HG03025 (cell line): Measurements from ENCODE around the gene CDK18.
"Not testable (repeated sequence)": the region's sequence is repeated elsewhere in the genome, so short reads cannot be mapped to it uniquely, and the experiment has no call there.

Experiments used
- ATAC-seq: cut with Tn5 transposase; IDR thresholded peaks from one replicate; pipeline ENCODE4 v1.9.1; 2021; ENCODE audit warnings: mild to moderate bottlenecking, moderate library complexity; ENCODE audit not compliant: unreplicated experiment, low FRiP score

Gene CDK18

DNA sequence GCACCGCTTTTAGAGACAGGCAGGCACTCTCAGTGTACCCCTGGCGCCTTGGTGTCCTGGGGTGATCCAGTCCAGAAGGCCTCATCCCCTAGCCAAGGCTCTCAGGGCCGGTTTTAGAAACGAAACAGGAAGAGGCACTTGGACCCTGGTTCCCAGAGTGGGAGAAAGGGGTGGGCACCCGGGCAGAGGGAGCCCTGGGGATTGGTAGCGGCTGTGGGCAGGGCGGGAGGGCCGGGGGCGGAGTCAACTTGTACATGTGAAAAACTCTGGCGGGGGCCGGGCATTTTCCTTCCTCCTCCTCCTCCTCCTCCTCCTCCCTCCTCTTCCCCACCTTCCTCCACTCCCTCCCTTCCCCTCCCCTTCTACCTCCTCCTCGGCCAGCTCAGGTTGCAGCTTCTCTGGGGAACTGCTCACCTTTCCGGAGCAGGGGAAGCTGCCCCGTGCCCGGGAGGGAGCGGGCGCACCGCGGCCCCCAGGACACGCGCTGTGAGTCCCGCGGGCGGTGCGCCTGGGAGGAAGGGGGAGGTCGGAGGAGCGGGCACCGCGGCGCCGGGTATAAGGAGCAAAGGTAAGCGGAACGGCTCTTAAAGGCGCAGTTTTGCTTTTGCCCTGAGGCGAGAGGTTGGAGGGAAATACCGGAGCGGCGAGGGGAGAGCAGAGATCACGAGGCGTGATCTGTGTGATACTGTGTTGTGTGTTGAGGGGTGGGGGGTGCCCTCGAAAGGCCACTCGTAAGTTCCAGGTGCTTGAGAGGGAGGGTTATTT lies at the start of gene CDK18:
CDK18 (plus strand) TSS at position 359 of the 765 bp plus-strand sequence. CDS start 18,499 bp downstream, outside the sequence.
- no peak for ATAC-seq

- no peak for ATAC-seq
These were observed 49.5 kb upstream of the CDK18 start for GRCh38 chr1:205454903-205455335.

- ATAC-seq, result no peak
These were observed 48.7 kb upstream of the CDK18 start, which contains the start of gene BLACAT1 for GRCh38 chr1:205455581-205456382. Gene BLACAT1, minus strand, starts transcription at chr1:205456045.

GRCh38 chr1:205456383-205456867 lies 48.0 kb upstream of the CDK18 start:
- no peak for ATAC-seq

GRCh38 chr1:205456868-205457745 lies 47.4 kb upstream of the CDK18 start:
- no peak for ATAC-seq

DNA sequence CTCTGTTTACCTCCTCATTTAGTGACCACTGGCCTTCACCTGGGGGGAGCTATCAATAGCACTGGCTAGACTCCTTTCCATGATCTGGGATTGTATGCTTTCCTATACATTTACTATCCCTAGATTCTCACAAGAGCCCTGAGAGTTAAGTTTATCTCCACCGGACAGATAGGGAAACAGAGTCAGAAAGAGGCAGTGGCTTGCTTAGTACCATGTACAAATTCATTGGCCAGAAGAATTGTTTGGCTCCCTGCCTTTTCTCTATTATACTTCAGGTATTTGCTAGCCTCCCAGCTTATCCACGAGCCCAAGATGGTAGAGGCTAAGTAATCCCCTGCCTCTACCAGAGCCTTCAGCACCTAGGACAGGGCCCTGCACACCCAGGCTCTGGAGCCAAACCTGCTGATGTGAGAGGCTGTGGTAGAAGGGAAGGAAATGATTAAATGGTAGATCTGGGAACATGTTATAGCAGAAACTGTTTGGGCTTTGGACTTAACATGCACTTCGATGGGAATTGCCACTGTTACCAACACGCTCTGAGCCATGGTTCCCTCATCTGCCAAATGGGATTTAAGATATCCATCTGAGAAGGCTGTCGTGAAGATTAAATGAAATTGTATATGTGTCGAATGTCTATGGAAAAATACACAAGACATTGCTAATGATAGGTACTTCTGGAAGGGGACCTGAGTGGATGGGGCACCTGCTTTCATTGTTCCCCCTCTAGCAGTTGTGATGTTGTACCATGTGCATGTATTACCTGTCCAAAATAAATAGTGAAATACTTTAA lies 45.5 kb upstream of the CDK18 start:
- no peak for ATAC-seq

DNA sequence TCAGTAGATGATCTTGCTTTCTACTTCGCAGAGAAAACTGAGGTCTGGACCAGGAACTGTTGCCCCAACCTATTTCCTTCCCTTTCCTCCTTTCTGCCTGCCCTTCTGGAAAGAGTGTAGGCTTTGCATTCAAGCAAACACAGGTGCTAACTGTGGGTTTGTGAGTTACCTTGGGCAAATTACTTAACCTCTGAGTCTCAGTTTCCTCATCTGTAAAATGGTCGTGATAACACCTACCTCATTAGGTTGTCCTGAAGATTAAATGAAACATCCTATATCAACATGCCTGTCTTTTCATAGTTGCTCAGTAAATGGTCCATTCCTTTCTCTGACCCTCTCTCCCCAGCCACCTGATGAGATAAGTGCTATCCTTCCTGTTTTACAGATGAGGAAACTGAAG lies 39.1 kb upstream of the CDK18 start:
- ATAC-seq, result no peak

DNA sequence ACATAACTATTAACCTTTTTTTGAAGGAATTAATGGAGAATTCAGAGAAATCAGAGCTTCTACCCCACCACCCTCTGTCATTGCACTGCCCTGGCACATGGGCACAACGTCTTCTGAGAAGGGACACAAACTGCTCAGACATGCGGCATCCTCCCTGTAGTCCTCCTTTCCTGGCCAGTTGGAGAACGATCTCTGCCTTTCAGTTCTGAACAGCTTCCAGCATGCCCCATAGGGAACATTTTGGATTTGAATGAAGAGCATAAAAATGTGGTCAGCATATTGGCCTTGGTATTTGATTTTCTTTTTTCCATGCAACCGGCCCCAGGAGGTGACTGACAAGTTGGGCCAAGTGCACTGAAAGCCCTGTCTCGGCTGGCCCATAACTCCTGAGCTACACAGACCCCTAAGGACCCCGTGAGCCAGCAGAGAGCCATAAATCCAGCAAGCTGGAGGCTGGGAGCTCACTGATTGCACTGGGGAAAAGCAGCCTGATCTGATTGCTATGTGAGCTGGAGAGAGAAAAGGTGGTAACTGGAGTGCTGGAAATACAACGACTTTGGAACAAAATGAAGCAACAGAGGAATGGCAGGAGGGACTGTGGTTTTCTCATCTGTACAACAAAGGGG lies 37.8 kb upstream of the CDK18 start:
- no peak for ATAC-seq

DNA sequence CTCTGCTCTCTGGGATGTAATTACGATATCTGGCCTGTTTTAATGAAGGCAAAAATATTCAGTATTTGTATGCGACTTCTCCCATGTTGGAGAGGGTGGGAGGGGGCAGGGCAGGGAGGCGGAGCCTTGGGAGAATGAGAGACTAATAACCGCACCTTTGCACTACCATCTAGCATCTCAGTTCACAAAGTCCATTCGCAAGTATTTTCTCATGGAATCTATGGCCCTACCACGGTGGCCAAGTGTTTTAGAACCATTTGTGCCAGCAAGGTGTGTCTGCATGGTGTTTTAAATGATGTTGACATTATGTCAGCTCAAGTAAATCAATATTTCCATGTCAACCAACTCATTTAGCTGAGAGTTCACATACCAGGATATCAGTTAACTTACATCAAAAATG lies 34.3 kb upstream of the CDK18 start:
- no peak for ATAC-seq

DNA sequence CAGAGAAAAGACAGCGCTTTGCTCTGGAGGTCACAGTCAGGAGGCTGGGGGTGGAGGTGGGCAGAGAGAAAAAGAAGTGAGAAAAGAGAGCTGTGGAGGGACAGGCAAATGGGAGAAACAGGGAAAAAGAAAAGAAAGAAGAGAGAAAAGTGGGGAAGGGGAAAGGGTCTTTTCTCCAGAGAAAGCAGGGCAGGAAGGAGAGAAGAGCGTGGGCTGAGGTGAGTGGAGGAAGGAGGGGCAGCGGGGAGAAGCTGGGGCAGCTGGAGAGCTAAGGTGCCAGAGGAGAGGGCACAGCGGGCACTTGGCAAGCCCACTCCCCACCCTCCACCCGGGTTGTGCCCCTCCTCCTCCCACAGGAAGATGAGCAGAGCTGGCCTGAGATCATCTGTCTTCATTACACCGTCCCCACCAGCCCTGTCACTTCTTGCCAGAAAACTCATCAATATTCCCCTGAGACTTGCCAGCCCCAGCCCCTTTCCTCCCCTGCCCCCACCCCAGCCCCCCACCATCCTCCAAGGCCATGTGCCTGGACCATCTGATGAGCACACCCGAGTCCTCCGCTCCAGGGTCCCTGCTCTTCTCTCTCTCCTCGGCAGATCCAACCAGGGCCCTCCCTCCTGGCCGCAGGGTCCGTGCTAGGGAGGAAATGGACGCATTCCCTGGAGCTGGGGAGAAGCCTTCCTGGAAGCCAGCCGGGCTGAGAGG lies 31.6 kb upstream of the CDK18 start:
- ATAC-seq, result no peak

DNA sequence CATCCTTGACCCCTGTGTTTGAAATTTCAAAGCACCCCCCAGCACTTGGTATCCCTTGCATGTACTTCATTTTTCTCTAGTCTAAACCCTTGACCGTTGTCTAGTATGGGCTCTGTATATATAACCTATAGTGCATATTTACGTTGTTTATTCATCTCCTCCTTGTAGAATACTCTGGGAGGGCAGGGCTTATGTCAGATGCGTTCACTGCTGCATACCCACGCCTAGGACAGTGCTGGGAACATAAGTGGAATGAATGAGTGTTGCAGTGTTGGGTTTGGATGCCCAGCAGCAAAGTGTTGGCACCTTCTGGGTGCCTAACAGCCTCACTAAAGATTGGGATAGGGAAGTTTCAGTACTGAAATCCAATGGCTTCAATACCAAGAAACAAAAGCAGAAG lies 31.0 kb upstream of the CDK18 start:
- ATAC-seq, result no peak

DNA sequence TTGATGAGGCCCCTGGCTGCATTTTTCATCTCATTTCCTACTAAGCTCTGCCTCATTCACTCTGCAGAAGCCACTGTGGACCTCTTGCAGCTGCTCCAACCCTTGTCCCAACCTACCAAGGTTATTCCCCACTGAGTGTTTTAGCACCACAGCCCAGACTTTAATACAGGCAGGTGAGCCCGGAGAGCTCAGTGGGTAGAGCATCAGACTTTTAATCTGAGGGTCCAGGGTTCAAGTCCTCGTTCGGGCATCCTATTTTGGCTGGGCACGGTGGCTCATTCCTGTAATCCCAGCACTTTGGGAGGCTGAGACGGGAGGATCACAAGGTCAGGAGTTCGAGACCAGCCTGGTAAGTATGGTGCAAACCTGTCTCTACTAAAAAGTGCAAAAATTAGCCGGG lies 30.5 kb upstream of the CDK18 start:
- ATAC-seq, result no peak

- ATAC-seq, result no peak
These were observed 29.9 kb upstream of the CDK18 start for GRCh38 chr1:205474571-205474970.

DNA sequence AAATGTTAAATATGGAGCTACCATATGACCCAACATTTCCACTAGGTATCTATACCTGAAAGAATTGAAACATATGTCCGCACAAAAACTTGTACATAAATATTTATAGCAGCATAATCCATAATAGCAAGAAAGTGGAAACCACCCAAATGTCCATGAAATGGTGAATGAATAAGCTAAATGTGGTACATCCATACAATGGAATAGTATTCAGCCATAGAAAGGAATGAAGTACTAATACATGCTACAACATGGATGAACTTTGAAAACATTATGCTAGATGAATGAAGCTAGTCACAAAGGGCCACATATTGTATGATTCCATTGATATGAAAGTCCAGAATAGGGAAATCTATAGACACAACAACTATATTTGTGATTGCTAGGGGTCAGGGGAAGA lies 28.6 kb upstream of the CDK18 start:
- no peak for ATAC-seq

DNA sequence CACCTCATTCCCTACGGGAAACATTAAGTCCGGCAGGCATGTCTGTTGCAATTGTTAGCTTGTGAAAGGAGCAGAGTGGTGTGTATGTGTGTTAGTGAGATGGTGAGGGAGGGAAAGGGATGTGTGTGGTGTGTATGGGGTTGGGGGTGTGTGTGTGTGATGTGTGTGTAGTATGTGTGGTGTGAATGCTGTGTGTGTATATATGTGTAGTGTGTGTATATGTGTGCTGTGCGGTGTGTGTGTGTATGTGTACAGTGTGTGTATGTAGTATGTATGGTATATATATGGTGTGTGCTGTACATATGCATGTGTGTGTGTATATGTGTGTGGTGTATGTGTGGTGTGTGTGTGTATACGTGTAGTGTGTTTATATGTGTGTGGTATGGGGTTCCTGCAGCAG lies 27.8 kb upstream of the CDK18 start:
- no peak for ATAC-seq

DNA sequence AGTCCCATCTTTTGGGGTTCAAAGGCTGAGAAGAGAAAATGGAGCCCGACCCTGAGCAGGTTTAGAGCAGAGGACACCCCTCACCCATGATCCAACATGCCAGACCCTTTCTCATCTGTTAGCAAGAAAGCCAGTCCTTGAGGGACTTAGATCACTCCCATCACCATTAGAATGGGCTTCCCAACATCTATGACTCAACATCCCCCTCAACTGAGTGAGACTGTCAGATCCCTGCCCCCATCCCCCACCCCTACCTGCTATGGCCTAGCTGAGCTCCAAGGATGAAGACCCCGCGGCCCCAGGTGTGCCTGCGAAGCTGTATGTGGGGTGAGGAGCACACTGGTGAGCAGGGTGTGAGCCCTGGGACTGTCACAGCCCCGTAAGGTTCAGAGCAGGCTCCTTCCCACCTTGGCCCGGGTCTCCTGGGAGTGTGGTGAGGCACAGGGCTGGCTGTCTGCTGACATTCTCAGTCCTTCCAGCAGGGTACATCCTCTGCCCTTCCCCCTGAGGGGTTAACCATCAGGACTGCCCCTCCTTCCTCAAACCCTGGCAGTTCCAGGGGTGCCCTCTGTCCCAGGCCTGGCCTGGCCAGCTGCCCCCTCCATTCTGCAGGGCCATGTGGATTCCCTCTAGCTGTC lies 27.2 kb upstream of the CDK18 start:
- no peak for ATAC-seq

GRCh38 chr1:205477759-205478247 lies 26.7 kb upstream of the CDK18 start:
- no peak for ATAC-seq

GRCh38 chr1:205478985-205479384 lies 25.5 kb upstream of the CDK18 start:
- ATAC-seq, result not testable (repeated sequence)
